Sigmoid colon (tissue), 4 donors: ENCODE results near the gene NR6A1.
"Not testable (repeated sequence)": the region's sequence is repeated elsewhere in the genome, so short reads cannot be mapped to it uniquely, and the experiment has no call there.

ENCODE experiments used
- CTCF ChIP-seq, 4 experiments: fragments of 450-650 bp in 3 of 4; fragments of 200-600 bp in 1 of 4; IDR thresholded peaks; one replicate each; pipeline ENCODE4 v1.5.1; 2016 to 2019; ENCODE audit warnings: antibody characterized with exemption in 4 of 4, mild to moderate bottlenecking in 3 of 4, moderate library complexity in 2 of 4
- EP300 ChIP-seq, 4 donors: sonication (generic); formaldehyde crosslinking; IDR thresholded peaks; one replicate each; pipeline ENCODE4 v1.6.1; 2017; ENCODE audit warnings: antibody characterized with exemption in 4 of 4

- TF ChIP-seq CTCF, EP300 (IDR thresholded peaks at IDR 0.05): not testable (repeated sequence)
Measured at GRCh38 chr9:124734741-124735083, 36.4 kb downstream of the NR6A1 start.
